ENCODE data around the gene SMIM10. TPM values are rescaled to one million over a fixed set of nuclear protein-coding genes. Genes with fewer than 3 reads are reported as not detected.

SMIM10 gene
- total RNA-seq, 1 donor: 4.3 TPM

GRCh38 chrX:134997646-134998045 is 6.9 kb downstream of the SMIM10 start:
- no peak overlapping the region for H3K4me3 ChIP-seq (ENCODE audit: low read depth, low read length)
- TF ChIP-seq CTCF (IDR thresholded peaks at IDR 0.05; ENCODE audit: insufficient read depth, low read depth, low read length): no peak
- DNase-seq (ENCODE audit: low read depth): no peak

GRCh38 chrX:134998246-134998645 is 7.5 kb downstream of the SMIM10 start:
- DNase-seq (ENCODE audit: low read depth): no peak
- no peak for TF ChIP-seq CTCF (IDR thresholded peaks at IDR 0.05; ENCODE audit: insufficient read depth, low read depth, low read length)
- no peak overlapping the region for H3K4me3 ChIP-seq (ENCODE audit: low read depth, low read length)

- H3K4me3 ChIP-seq (ENCODE audit: low read depth, low read length): no peak overlapping the region
- peak; percentile 61 for DNase-seq (ENCODE audit: low read depth)
- peak; percentile 37 for TF ChIP-seq CTCF (IDR thresholded peaks at IDR 0.05; ENCODE audit: insufficient read depth, low read depth, low read length)
Measured at GRCh38 chrX:134999469-134999868, 8.7 kb downstream of the SMIM10 start.

GRCh38 chrX:135000516-135000915 is 9.7 kb downstream of the SMIM10 start:
- peak; percentile 16 for DNase-seq (ENCODE audit: low read depth)
- no peak for TF ChIP-seq CTCF (IDR thresholded peaks at IDR 0.05; ENCODE audit: insufficient read depth, low read depth, low read length)
- no peak overlapping the region for H3K4me3 ChIP-seq (ENCODE audit: low read depth, low read length)

GRCh38 chrX:135003876-135004623 is 13.3 kb downstream of the SMIM10 start:
- peak; percentile 91 for DNase-seq (ENCODE audit: low read depth)
- H3K4me3 ChIP-seq (ENCODE audit: low read depth, low read length): peak overlapping the region; percentile 60
- TF ChIP-seq CTCF (IDR thresholded peaks at IDR 0.05; ENCODE audit: insufficient read depth, low read depth, low read length): no peak

- no peak overlapping the region for H3K4me3 ChIP-seq (ENCODE audit: low read depth, low read length)
- no peak for DNase-seq (ENCODE audit: low read depth)
- no peak for TF ChIP-seq CTCF (IDR thresholded peaks at IDR 0.05; ENCODE audit: insufficient read depth, low read depth, low read length)
Measured at GRCh38 chrX:135006187-135006586, 15.4 kb downstream of the SMIM10 start.
